Measurements from ENCODE around the gene HPSE2.
"Not testable (repeated sequence)": the region's sequence is repeated elsewhere in the genome, so short reads cannot be mapped to it uniquely, and the experiment has no call there.

The HPSE2 gene

GRCh38 chr10:99002392-99002791 lies 233.3 kb downstream of the HPSE2 start:
- DNase-seq, result no peak

- DNase-seq, result no peak
Observed at GRCh38 chr10:98997596-98997995, 238.1 kb downstream of the HPSE2 start.

- DNase-seq, result no peak
Observed at GRCh38 chr10:98994030-98994429, 241.6 kb downstream of the HPSE2 start.

- DNase-seq, result not testable (repeated sequence)
Observed at GRCh38 chr10:98983751-98984150, 251.9 kb downstream of the HPSE2 start.

- no peak for DNase-seq
Observed at GRCh38 chr10:98980353-98980752, 255.3 kb downstream of the HPSE2 start.

GRCh38 chr10:98971464-98971863 lies 264.2 kb downstream of the HPSE2 start:
- DNase-seq, result no peak

- DNase-seq, result no peak
Observed at GRCh38 chr10:98967601-98968000, 268.1 kb downstream of the HPSE2 start.

GRCh38 chr10:98963608-98964007 lies 272.0 kb downstream of the HPSE2 start:
- DNase-seq, result no peak

GRCh38 chr10:98959379-98959778 lies 276.3 kb downstream of the HPSE2 start:
- DNase-seq, result no peak

- DNase-seq, result no peak
Observed at GRCh38 chr10:98957801-98958200, 277.9 kb downstream of the HPSE2 start.

- no peak for DNase-seq
Observed at GRCh38 chr10:98956576-98957260, 278.9 kb downstream of the HPSE2 start.

- DNase-seq, result no peak
Observed at GRCh38 chr10:98953251-98953650, 282.4 kb downstream of the HPSE2 start.

GRCh38 chr10:98951269-98952000 lies 284.2 kb downstream of the HPSE2 start:
- no peak for DNase-seq

- no peak for DNase-seq
Observed at GRCh38 chr10:98950106-98950505, 285.5 kb downstream of the HPSE2 start.

GRCh38 chr10:98949306-98949705 lies 286.3 kb downstream of the HPSE2 start:
- DNase-seq, result no peak

GRCh38 chr10:98943681-98944080 lies 292.0 kb downstream of the HPSE2 start:
- DNase-seq, result no peak

- DNase-seq, result no peak
Observed at GRCh38 chr10:98929709-98930108, 305.9 kb downstream of the HPSE2 start.

GRCh38 chr10:98925651-98926050 lies 310.0 kb downstream of the HPSE2 start:
- DNase-seq, result no peak

GRCh38 chr10:98924526-98924925 lies 311.1 kb downstream of the HPSE2 start:
- no peak for DNase-seq

- DNase-seq, result no peak
Observed at GRCh38 chr10:98921316-98921715, 314.3 kb downstream of the HPSE2 start.

GRCh38 chr10:98920807-98921206 lies 314.8 kb downstream of the HPSE2 start:
- no peak for DNase-seq

GRCh38 chr10:98920360-98920759 lies 315.3 kb downstream of the HPSE2 start:
- no peak for DNase-seq

GRCh38 chr10:98919899-98920298 lies 315.8 kb downstream of the HPSE2 start:
- no peak for DNase-seq

GRCh38 chr10:98917828-98918227 lies 317.8 kb downstream of the HPSE2 start:
- DNase-seq, result no peak
